Measurements from ENCODE around the gene ACVRL1. TPM values are rescaled to one million over a fixed set of nuclear protein-coding genes. Genes with fewer than 3 reads are reported as not detected.

The ACVRL1 gene
- total RNA-seq, 1 donor from 2014 or later: under 0.01 TPM

DNA sequence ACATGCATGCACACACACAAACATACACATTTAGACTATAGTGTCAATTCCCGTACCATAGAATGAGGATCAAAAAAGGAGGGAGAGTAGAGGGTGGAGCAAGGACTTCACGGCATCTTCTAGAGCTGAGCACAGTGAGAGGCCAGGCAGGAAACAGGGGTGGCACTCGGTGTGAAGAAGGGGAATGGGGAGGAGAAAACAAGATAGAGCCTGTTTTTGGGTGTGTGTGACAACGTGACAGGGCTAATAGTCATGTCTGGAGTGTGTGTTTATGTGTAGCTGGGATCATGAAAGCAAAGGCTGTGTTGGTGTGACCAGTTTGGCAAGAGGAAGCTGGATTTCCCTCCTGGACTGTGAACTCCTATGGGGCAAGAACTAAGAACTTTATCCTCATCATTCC is 34.3 kb downstream of the ACVRL1 start:
- Histone ChIP-seq H3K27me3 (ENCODE audit: control insufficient read depth, insufficient read depth, low read length) (no peaks in the 10 kb centered on the region), H3K36me3 (ENCODE audit: control insufficient read depth, insufficient read depth, low read length) (no peaks in the 10 kb centered on the region), H3K4me3 (ENCODE audit: low read depth, low read length) (no peak overlapping the region)
- DNase-seq (ENCODE audit: low read depth) (peak; percentile 98), FAIRE-seq (peak; percentile 100)
- TF ChIP-seq, protein P1, sequence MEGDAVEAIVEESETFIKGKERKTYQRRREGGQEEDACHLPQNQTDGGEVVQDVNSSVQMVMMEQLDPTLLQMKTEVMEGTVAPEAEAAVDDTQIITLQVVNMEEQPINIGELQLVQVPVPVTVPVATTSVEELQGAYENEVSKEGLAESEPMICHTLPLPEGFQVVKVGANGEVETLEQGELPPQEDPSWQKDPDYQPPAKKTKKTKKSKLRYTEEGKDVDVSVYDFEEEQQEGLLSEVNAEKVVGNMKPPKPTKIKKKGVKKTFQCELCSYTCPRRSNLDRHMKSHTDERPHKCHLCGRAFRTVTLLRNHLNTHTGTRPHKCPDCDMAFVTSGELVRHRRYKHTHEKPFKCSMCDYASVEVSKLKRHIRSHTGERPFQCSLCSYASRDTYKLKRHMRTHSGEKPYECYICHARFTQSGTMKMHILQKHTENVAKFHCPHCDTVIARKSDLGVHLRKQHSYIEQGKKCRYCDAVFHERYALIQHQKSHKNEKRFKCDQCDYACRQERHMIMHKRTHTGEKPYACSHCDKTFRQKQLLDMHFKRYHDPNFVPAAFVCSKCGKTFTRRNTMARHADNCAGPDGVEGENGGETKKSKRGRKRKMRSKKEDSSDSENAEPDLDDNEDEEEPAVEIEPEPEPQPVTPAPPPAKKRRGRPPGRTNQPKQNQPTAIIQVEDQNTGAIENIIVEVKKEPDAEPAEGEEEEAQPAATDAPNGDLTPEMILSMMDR (IDR thresholded peaks at IDR 0.05; ENCODE audit: insufficient read depth, low read length, severe bottlenecking): no peak

DNA sequence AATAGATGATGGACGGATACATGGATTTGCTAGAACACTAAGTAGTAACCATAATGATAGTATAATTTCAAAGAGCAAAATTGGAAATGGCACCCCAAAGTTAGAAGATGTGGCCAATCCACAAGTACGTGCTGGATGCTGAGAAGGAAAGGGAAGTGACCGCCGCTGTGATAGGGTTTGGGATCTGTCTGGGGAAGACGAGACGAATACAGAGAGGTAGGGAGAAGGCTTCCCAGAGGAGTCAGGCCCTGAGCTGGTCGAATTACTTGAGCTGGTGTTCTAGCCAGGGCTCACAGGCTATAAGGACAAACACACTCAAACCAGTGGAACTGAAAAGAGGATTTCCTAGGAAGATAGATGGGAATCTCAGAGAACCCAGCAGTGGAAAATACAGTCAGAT is 34.8 kb downstream of the ACVRL1 start:
- TF ChIP-seq, protein P1 (IDR thresholded peaks at IDR 0.05; ENCODE audit: insufficient read depth, low read length, severe bottlenecking): no peak
- DNase-seq (ENCODE audit: low read depth): no peak
- H3K4me3 ChIP-seq (ENCODE audit: low read depth, low read length): no peak overlapping the region
- H3K36me3 ChIP-seq (ENCODE audit: control insufficient read depth, insufficient read depth, low read length): no peaks in the 10 kb centered on the region
- no peak for FAIRE-seq
- H3K27me3 ChIP-seq (ENCODE audit: control insufficient read depth, insufficient read depth, low read length): no peaks in the 10 kb centered on the region

DNA sequence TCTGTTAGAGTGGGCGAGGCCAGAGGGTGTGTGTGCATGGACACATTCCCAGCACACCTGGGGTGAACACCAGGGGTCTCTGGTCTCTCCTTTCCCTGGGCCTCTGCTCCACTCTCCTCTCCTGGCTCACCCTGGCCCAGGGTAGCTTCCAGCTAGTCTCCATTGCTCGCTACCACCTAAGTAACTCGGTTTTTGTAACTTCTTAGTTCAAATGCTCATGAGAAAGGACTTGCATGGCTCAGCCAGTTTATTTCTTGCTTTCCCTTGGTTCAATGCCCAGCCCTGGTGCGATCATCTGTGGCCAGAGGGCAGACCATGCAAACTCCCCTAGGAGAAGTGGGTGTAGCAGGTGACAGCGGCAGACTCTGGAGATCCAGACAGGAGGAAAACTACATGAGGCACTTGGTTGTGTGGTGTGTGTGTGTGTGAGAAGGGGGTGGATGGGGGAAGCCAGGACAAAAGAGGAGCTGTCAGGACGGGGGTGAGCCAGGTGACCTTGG is 35.2 kb downstream of the ACVRL1 start:
- H3K27me3 ChIP-seq (ENCODE audit: control insufficient read depth, insufficient read depth, low read length): no peaks in the 10 kb centered on the region
- H3K4me3 ChIP-seq (ENCODE audit: low read depth, low read length): no peak overlapping the region
- TF ChIP-seq, protein P1 (IDR thresholded peaks at IDR 0.05; ENCODE audit: insufficient read depth, low read length, severe bottlenecking): no peak
- no peak for DNase-seq (ENCODE audit: low read depth)
- no peaks in the 10 kb centered on the region for H3K36me3 ChIP-seq (ENCODE audit: control insufficient read depth, insufficient read depth, low read length)
- FAIRE-seq: no peak

DNA sequence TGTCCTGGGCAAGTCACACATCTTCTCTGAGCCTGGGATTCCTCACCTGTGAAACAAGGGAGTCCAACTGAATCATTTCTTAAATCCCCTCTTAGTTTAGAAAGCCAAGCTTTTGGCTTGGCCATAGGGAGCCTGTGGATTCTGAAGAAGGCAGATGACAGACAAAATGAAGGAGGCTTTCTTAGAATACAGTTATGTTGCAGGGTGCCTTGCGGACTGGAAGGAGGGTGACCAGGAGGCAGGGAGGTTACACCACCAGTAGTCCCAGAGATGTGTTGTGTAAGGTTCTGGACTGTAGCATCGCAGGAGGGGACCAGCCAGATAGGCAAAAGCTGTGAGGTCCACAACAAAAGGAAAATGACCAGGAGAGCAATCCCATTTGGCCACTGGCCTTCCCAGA is 36.0 kb downstream of the ACVRL1 start:
- TF ChIP-seq, protein P1 (IDR thresholded peaks at IDR 0.05; ENCODE audit: insufficient read depth, low read length, severe bottlenecking): no peak
- no peak for FAIRE-seq
- no peak for DNase-seq (ENCODE audit: low read depth)
- Histone ChIP-seq H3K4me3 (ENCODE audit: low read depth, low read length) (no peak overlapping the region), H3K27me3 (ENCODE audit: control insufficient read depth, insufficient read depth, low read length) (no peaks in the 10 kb centered on the region), H3K36me3 (ENCODE audit: control insufficient read depth, insufficient read depth, low read length) (no peaks in the 10 kb centered on the region)

DNA sequence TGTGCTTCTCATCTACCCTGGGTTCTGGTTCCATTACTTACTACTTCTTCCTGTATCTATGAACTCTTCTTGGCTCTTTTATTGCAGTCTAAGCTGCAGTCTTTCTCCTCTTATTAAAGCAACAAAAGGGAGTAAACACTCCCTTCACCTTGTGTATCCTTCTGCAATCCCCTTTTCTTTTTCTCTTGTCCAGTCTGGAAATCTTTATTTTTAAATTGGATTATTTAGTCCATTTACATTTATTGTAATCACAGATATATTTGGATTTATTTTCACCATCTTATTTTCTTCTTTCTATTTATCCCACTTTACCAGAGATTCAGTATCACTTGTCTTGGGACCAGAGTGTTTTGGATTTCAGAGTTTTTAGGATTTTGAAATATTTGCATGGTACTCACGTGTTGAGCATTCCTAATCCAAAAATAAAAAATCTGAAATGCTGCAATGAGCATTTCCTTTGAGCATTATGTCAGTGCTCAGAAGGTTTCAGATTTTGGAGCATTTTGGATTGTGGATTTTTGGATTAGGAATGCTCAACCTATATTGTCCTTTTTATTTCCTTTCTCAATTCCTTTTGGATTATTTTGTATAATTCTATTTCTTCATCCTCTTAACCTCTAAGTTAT is 37.4 kb downstream of the ACVRL1 start:
- TF ChIP-seq, protein P1 (IDR thresholded peaks at IDR 0.05; ENCODE audit: insufficient read depth, low read length, severe bottlenecking): no peak
- DNase-seq (ENCODE audit: low read depth) (no peak), FAIRE-seq (no peak)
- Histone ChIP-seq H3K4me3 (ENCODE audit: low read depth, low read length) (no peak overlapping the region), H3K36me3 (ENCODE audit: control insufficient read depth, insufficient read depth, low read length) (no peaks in the 10 kb centered on the region), H3K27me3 (ENCODE audit: control insufficient read depth, insufficient read depth, low read length) (no peaks in the 10 kb centered on the region)
